H1 (cell line): ENCODE results near the gene SCG2. TPM values are rescaled to one million over a fixed set of nuclear protein-coding genes. Genes with fewer than 3 reads are reported as not detected.

ENCODE experiments used
- CTCF ChIA-PET: fragments of 300-600 bp; sonication (Branson Sonifier 250); formaldehyde crosslinking; loops from one replicate; lab custom pipeline; 2021; ENCODE audit not compliant: partially characterized antibody; lab: Charles Lee
- POLR2A ChIA-PET: fragments of 300-600 bp; sonication (Branson Sonifier 250); formaldehyde crosslinking; loops from one replicate; lab custom pipeline; 2021; ENCODE audit warnings: inconsistent platforms; ENCODE audit not compliant: partially characterized antibody; lab: Charles Lee
- DNase-seq, 2 experiments: peaks; one replicate each; pipeline versions ENCODE4 v3.0.0 to v3.0.0-alpha.2; 2010 to 2022; ENCODE audit warnings: low spot score in 2 of 2, low read depth in 1 of 2, mixed read lengths in 1 of 2
- FAIRE-seq: peaks from 2 replicates; lab custom pipeline; 2011; peaks lifted over from hg19 to GRCh38; lab: Jason Lieb, UNC
- H2AFZ ChIP-seq: 2 replicates; pipeline ENCODE4 v1.8.1; 2012; ENCODE audit warnings: low read length, inconsistent platforms
- H2AK5ac ChIP-seq: 2 replicates; pipeline ENCODE4 v1.6.1; 2013; ENCODE audit warnings: low read depth, low read length
- H2BK120ac ChIP-seq: replicated peaks from 2 replicates; pipeline ENCODE3; 2013; ENCODE audit warnings: low read depth, low read length, inconsistent platforms
- H2BK12ac ChIP-seq: 2 replicates; pipeline ENCODE4 v1.6.1; 2013; ENCODE audit warnings: low read depth, low read length
- H2BK15ac ChIP-seq: 2 replicates; pipeline ENCODE4 v1.6.1; 2013; ENCODE audit warnings: low read length
- H2BK20ac ChIP-seq: 2 replicates; pipeline ENCODE4 v1.6.1; 2013; ENCODE audit warnings: low read length
- H2BK5ac ChIP-seq: 2 replicates; pipeline ENCODE4 v1.6.1; 2013; ENCODE audit warnings: low read depth, low read length
- H3K14ac ChIP-seq: 2 replicates; pipeline ENCODE4 v1.6.1; 2013; ENCODE audit warnings: inconsistent platforms; ENCODE audit not compliant: insufficient read length
- H3K18ac ChIP-seq: 2 replicates; pipeline ENCODE4 v1.6.1; 2013; ENCODE audit warnings: low read length; ENCODE audit errors: extremely low read depth
- H3K23ac ChIP-seq: 2 replicates; pipeline ENCODE4 v1.6.1; 2013; ENCODE audit warnings: inconsistent platforms; ENCODE audit not compliant: insufficient read length
- H3K23me2 ChIP-seq: 2 replicates; pipeline ENCODE4 v1.6.1; 2013; ENCODE audit warnings: low read depth, low read length
- H3K27ac ChIP-seq: 2 replicates; pipeline ENCODE4 v1.6.1; 2011; ENCODE audit warnings: low read depth, low read length, inconsistent platforms
- H3K27me3 ChIP-seq, 4 experiments: replicated peaks in 1 of 4; 1 replicate in 1 of 4; 2 replicates in 3 of 4; pipeline versions ENCODE4 v1.6.1 to v1.8.1; 2011 to 2013; ENCODE audit warnings: low read length in 3 of 4, mild to moderate bottlenecking in 3 of 4, inconsistent platforms in 2 of 4, mixed read lengths in 2 of 4, moderate library complexity in 1 of 4; ENCODE audit not compliant: control insufficient read depth in 3 of 4, insufficient read depth in 3 of 4; ENCODE audit errors: extremely low read depth in 1 of 4
- H3K36me3 ChIP-seq, 4 experiments: 2 replicates each; pipeline versions ENCODE4 v1.6.1 to v1.8.1; 2011 to 2013; ENCODE audit warnings: mild to moderate bottlenecking in 4 of 4, low read length in 3 of 4, moderate library complexity in 2 of 4, control low read depth in 1 of 4, inconsistent platforms in 1 of 4; ENCODE audit not compliant: insufficient read depth in 4 of 4, control insufficient read depth in 2 of 4
- H3K4ac ChIP-seq: replicated peaks from 2 replicates; pipeline ENCODE3; 2013; ENCODE audit warnings: low read length, low read depth, mixed read lengths, inconsistent platforms; ENCODE audit not compliant: insufficient read length
- H3K4me1 ChIP-seq, 4 experiments: replicated peaks in 1 of 4; 1 replicate in 1 of 4; 2 replicates in 3 of 4; pipeline versions ENCODE4 v1.6.1 to v1.8.1; 2011 to 2013; ENCODE audit warnings: low read length in 3 of 4, inconsistent platforms in 2 of 4, mixed read lengths in 1 of 4; ENCODE audit not compliant: insufficient read depth in 4 of 4, control insufficient read depth in 3 of 4
- H3K4me2 ChIP-seq, 2 experiments: 2 replicates each; pipeline versions ENCODE4 v1.6.1 to v1.8.1; 2011 to 2013; ENCODE audit warnings: low read depth in 2 of 2, low read length in 2 of 2, control low read depth in 1 of 2, inconsistent platforms in 1 of 2, mild to moderate bottlenecking in 1 of 2; ENCODE audit not compliant: insufficient read depth in 1 of 2
- H3K4me3 ChIP-seq, 4 experiments: fragments of 200-600, 300-600 bp in 1 of 4; sonication (generic), shearing (Covaris generic), sonication (Bioruptor Twin) in 1 of 4; 2 replicates each; pipeline versions ENCODE4 v1.5.1 to v1.8.1; 2011 to 2016; ENCODE audit warnings: low read length in 4 of 4, low read depth in 3 of 4, control low read depth in 2 of 4, inconsistent platforms in 2 of 4, mild to moderate bottlenecking in 2 of 4, mixed read lengths in 1 of 4, moderate library complexity in 1 of 4; ENCODE audit not compliant: insufficient read depth in 2 of 4; ENCODE audit errors: extremely low read depth in 1 of 4
- H3K56ac ChIP-seq: replicated peaks from 2 replicates; pipeline ENCODE3; 2013; ENCODE audit warnings: low read depth, mild to moderate bottlenecking, mixed read lengths, low read length, inconsistent platforms; ENCODE audit not compliant: insufficient read length
- H3K79me1 ChIP-seq: 2 replicates; pipeline ENCODE4 v1.6.1; 2013; ENCODE audit warnings: low read depth, low read length, control low read depth
- H3K79me2 ChIP-seq, 2 experiments: 2 replicates each; pipeline versions ENCODE4 v1.6.1 to v1.8.1; 2012 to 2013; ENCODE audit warnings: low read length in 2 of 2, mild to moderate bottlenecking in 2 of 2, inconsistent platforms in 1 of 2; ENCODE audit not compliant: insufficient read depth in 2 of 2, control insufficient read depth in 1 of 2
- H3K9ac ChIP-seq, 4 experiments: replicated peaks in 1 of 4; 1 replicate in 1 of 4; 2 replicates in 3 of 4; pipeline versions ENCODE4 v1.6.1 to v1.8.1; 2011 to 2013; ENCODE audit warnings: low read depth in 3 of 4, low read length in 3 of 4, control low read depth in 2 of 4, mild to moderate bottlenecking in 2 of 4, moderate library complexity in 2 of 4, inconsistent platforms in 1 of 4; ENCODE audit errors: extremely low read depth in 1 of 4
- H3K9me3 ChIP-seq, 2 experiments: 2 replicates each; pipeline versions ENCODE4 v1.6.1 to v1.8.1; 2012 to 2013; ENCODE audit warnings: mild to moderate bottlenecking in 2 of 2, moderate library complexity in 2 of 2, control low read depth in 1 of 2, inconsistent platforms in 1 of 2, low read depth in 1 of 2, low read length in 1 of 2, mixed read lengths in 1 of 2; ENCODE audit not compliant: insufficient read depth in 2 of 2
- H4K20me1 ChIP-seq, 2 experiments: replicated peaks in 1 of 2; 2 replicates each; pipeline versions ENCODE3 to v1.8.1; 2011 to 2013; ENCODE audit warnings: inconsistent platforms in 2 of 2, low read length in 2 of 2, mild to moderate bottlenecking in 1 of 2; ENCODE audit not compliant: insufficient read depth in 2 of 2, control insufficient read depth in 1 of 2
- H4K5ac ChIP-seq: 2 replicates; pipeline ENCODE4 v1.6.1; 2013; ENCODE audit warnings: low read length, low read depth, mixed read lengths, inconsistent platforms; ENCODE audit not compliant: insufficient read length
- H4K8ac ChIP-seq: 2 replicates; pipeline ENCODE4 v1.8.0; 2013; ENCODE audit warnings: mild to moderate bottlenecking, moderate library complexity, low read length, inconsistent platforms; ENCODE audit not compliant: insufficient read depth; ENCODE audit errors: extremely low read depth
- H4K91ac ChIP-seq: replicated peaks from 2 replicates; pipeline ENCODE3; 2013; ENCODE audit warnings: low read length, mixed read lengths, inconsistent platforms; ENCODE audit not compliant: insufficient read length
- CTBP2 ChIP-seq: IDR thresholded peaks from 2 replicates; pipeline ENCODE4 v1.7.0; 2011; ENCODE audit warnings: borderline replicate concordance, mild to moderate bottlenecking, moderate library complexity, mixed read lengths, low read length; ENCODE audit not compliant: insufficient read depth, insufficient read length
- E2F6 ChIP-seq: IDR thresholded peaks from 2 replicates; pipeline ENCODE4 v1.6.1; 2012; ENCODE audit warnings: inconsistent platforms
- GTF2F1 ChIP-seq: IDR thresholded peaks from 2 replicates; pipeline ENCODE4 v1.6.1; 2012; ENCODE audit warnings: low read depth, low read length, improper control_type of control experiment, borderline replicate concordance
- WGBS, 2 experiments: shearing (Covaris generic) in 1 of 2; methylation state at CpG; one replicate each; pipeline versions ENCODE4 v1.1.6 to v1.1.7; 2013 to 2015; ENCODE audit warnings: low lambda C conversion rate in 2 of 2, mixed read lengths in 2 of 2, inconsistent platforms in 1 of 2, low coverage in 1 of 2, missing lambda C conversion rate in 1 of 2; ENCODE audit not compliant: insufficient replicate concordance in 2 of 2, insufficient coverage in 1 of 2, insufficient read length in 1 of 2; ENCODE audit errors: extremely low coverage in 1 of 2, missing lambda C conversion rate in 1 of 2; 5-methylcytosine and 5-hydroxymethylcytosine counted together
- polyA plus RNA-seq, 7 experiments: library from polyadenylated mRNA; depleted of rRNA in 3 of 7; stranded (reverse) in 5 of 7; unstranded in 2 of 7; fragments of >200 nt in 5 of 7; fragments of 200-250 nt in 2 of 7; gene quantifications; 1 replicate in 5 of 7; 2 replicates in 1 of 7; 4 replicates in 1 of 7; pipeline versions ENCODE4 v1.2.1 to v1.2.3, GENCODE V29; 2011 to 2013; ENCODE audit warnings: missing spikeins in 2 of 7, mixed read lengths in 2 of 7
- total RNA-seq: library from RNA; stranded (reverse); fragmentation: NEBNext Ultra II Directional; extraction: Animal tissue kit (Norgen Biotek cat#: 25700); gene quantifications from 2 replicates; pipeline ENCODE4 v1.2.1, GENCODE V29; 2021

The SCG2 gene
- total and polyA plus RNA-seq, 2 of the 8 experiments (the other 6 are each of a cell fraction or from before 2014, with no cell fraction given), result 0.54 to 1.0 TPM

DNA sequence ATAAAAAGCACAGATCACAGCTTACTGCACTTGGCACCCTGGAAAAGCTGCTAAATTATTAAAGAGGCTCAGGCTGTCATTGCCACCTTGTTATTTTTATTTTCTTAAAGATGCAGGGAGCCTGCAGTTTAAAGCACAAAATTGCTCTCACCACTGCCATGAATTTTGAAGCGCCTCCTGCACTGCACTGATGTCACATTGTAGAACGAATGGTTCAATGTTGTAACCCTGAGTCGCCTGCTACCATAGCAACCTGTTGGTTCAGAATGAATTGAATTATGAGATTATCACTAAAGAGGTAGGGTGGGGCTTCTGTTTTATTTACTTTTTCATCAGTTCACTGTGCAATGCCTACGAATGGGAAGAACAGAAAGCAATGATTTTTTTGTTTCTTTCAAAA lies 16.5 kb downstream of the SCG2 start:
- no peak overlapping the region for H2BK12ac ChIP-seq
- H3K4ac ChIP-seq, result no peak overlapping the region
- no peaks in the 10 kb centered on the region for H3K9me3 ChIP-seq
- H3K56ac ChIP-seq, result no peak overlapping the region
- H2BK15ac ChIP-seq, result no peak overlapping the region
- no peak overlapping the region for H3K18ac ChIP-seq
- H4K20me1 ChIP-seq, result no peaks in the 10 kb centered on the region
- no peak overlapping the region for H2AFZ ChIP-seq
- ChIA-PET CTCF (interaction anchor here (0.7 kb wide), 1 partner anchor 68 kb away, joined by 3 read pairs; no protein-coding TSS in a partner anchor), POLR2A (no interaction called here)
- H3K23ac ChIP-seq, result no peak overlapping the region
- no peak for DNase-seq
- TF ChIP-seq GTF2F1 (no peak), E2F6 (no peak), CTBP2 (no peak)
- no peaks in the 10 kb centered on the region for H3K79me1 ChIP-seq
- no peak overlapping the region for H3K27ac ChIP-seq
- peaks cover 0 to 4% (median 3%) of the 10 kb centered on the region in 4 experiments; a peak in 3 of 7 replicates for H3K4me1 ChIP-seq
- no peak overlapping the region for H4K5ac ChIP-seq
- 94% methylated on average over 4 of the region's 4 CpGs; no CpG with 5 or more reads in 1 of the 2 experiments for WGBS, 2 experiments
- H3K27me3 ChIP-seq, result no peaks in the 10 kb centered on the region
- no peak overlapping the region for H4K8ac ChIP-seq
- H3K23me2 ChIP-seq, result no peaks in the 10 kb centered on the region
- H3K79me2 ChIP-seq, result no peaks in the 10 kb centered on the region
- H2BK20ac ChIP-seq, result no peak overlapping the region
- H3K4me2 ChIP-seq, result no peak overlapping the region
- no peaks in the 10 kb centered on the region for H3K36me3 ChIP-seq
- no peak overlapping the region for H3K9ac ChIP-seq
- no peak overlapping the region for H2BK5ac ChIP-seq
- H3K4me3 ChIP-seq, result no peak overlapping the region
- H2BK120ac ChIP-seq, result no peak overlapping the region
- no peak overlapping the region for H4K91ac ChIP-seq
- H3K14ac ChIP-seq, result no peak overlapping the region
- no peak for FAIRE-seq
- no peak overlapping the region for H2AK5ac ChIP-seq
